ENCODE results near the gene PRDM11.

PRDM11 gene

GRCh38 chr11:45187375-45187774, 40.9 kb downstream of the PRDM11 start:
- no peak for DNase-seq (ENCODE audit: low read depth)

DNA sequence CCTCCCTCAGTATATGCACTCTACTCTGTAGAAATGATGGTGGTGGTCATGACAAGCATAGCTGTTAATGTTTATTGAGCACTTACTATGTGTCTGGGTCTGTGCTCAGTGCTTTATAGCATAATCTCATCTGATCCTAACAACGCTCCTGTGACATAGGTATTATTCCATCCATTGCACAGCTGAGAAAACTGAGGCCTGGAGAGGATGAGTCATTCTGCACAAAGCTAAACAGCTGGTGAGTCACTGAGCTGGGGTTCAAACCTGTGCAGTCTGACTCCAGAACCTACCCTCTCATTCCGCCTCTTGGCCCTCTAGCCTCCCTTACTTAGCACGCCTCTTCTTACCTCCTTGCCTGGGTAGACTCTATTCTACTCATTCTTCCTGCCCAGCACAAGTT, 41.7 kb downstream of the PRDM11 start:
- no peak overlapping the region for H3K4me3 ChIP-seq (ENCODE audit: low read depth, low read length)
- DNase-seq (ENCODE audit: low read depth) = no peak
- TF ChIP-seq, protein P1, sequence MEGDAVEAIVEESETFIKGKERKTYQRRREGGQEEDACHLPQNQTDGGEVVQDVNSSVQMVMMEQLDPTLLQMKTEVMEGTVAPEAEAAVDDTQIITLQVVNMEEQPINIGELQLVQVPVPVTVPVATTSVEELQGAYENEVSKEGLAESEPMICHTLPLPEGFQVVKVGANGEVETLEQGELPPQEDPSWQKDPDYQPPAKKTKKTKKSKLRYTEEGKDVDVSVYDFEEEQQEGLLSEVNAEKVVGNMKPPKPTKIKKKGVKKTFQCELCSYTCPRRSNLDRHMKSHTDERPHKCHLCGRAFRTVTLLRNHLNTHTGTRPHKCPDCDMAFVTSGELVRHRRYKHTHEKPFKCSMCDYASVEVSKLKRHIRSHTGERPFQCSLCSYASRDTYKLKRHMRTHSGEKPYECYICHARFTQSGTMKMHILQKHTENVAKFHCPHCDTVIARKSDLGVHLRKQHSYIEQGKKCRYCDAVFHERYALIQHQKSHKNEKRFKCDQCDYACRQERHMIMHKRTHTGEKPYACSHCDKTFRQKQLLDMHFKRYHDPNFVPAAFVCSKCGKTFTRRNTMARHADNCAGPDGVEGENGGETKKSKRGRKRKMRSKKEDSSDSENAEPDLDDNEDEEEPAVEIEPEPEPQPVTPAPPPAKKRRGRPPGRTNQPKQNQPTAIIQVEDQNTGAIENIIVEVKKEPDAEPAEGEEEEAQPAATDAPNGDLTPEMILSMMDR (IDR thresholded peaks at IDR 0.05; ENCODE audit: low read depth, low read length) = no peak
- TF ChIP-seq MYC (IDR thresholded peaks at IDR 0.05; ENCODE audit: low read depth, low read length) = no peak

More at GRCh38 chr11:45187375-45187774, 40.9 kb downstream of the PRDM11 start:
- no peak for TF ChIP-seq MYC (IDR thresholded peaks at IDR 0.05; ENCODE audit: low read depth, low read length)
- H3K4me3 ChIP-seq (ENCODE audit: low read depth, low read length) = no peak overlapping the region

GRCh38 chr11:45189230-45189629, 42.8 kb downstream of the PRDM11 start:
- TF ChIP-seq, protein P1 (IDR thresholded peaks at IDR 0.05; ENCODE audit: low read depth, low read length) = no peak
- TF ChIP-seq POLR2A (IDR thresholded peaks at IDR 0.05; ENCODE audit: extremely low read depth, insufficient read length) = no peak
- TF ChIP-seq MYC (IDR thresholded peaks at IDR 0.05; ENCODE audit: low read depth, low read length) = no peak
- TF ChIP-seq, protein P2, sequence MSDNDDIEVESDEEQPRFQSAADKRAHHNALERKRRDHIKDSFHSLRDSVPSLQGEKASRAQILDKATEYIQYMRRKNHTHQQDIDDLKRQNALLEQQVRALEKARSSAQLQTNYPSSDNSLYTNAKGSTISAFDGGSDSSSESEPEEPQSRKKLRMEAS (IDR thresholded peaks at IDR 0.05; ENCODE audit: low read depth, low read length) = no peak
- no peak for DNase-seq (ENCODE audit: low read depth)
- no peak overlapping the region for H3K4me3 ChIP-seq (ENCODE audit: low read depth, low read length)

DNA sequence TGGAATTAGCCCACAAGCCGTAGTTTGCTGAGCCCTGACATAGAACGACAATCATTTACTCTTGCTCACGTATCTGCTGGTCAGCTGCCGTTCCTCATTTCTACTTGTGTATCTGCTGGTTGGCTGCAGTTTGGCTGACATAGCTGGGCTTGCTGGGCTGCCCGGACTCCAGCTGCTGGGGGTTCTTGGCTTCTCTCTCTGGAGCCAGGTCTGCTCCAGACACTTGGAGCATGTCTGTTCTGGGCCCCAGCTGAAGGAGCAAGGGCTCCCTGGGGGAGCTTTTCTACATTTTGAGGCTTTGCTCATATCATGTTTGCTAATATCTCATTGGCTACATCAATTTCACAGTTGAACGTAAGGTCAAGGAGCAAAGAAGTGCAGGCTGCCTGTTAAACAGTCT, 47.3 kb downstream of the PRDM11 start:
- H3K4me3 ChIP-seq (ENCODE audit: low read depth, low read length) = no peak overlapping the region
- DNase-seq (ENCODE audit: low read depth) = no peak
- TF ChIP-seq, protein P2 (IDR thresholded peaks at IDR 0.05; ENCODE audit: low read depth, low read length) = no peak
- TF ChIP-seq MYC (IDR thresholded peaks at IDR 0.05; ENCODE audit: low read depth, low read length) (no peak), POLR2A (IDR thresholded peaks at IDR 0.05; ENCODE audit: extremely low read depth, insufficient read length) (no peak)
- TF ChIP-seq, protein P1 (IDR thresholded peaks at IDR 0.05; ENCODE audit: low read depth, low read length) = no peak

DNA sequence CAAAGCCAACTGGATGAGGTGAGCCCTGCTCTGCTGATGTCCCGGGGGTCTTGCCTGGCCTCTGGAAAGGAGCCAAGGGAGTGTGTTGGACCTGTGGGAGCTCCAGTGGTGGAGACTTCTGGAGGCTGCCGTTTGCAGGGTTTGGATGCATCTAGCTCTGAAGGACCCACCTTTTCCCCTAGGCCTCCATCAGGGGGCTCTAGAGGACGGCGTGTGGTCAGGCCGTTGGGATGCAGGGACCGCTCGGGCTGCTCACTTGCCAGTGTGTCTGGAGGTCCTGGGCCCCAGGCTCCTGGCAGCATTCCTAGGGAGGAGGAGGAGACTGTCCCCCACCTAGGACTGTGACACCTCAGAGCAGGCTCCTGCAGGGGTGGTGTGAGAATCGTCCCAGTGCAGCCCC, 58.3 kb downstream of the PRDM11 start:
- DNase-seq (ENCODE audit: low read depth) = no peak
- TF ChIP-seq POLR2A (IDR thresholded peaks at IDR 0.05; ENCODE audit: extremely low read depth, insufficient read length) (no peak), MYC (IDR thresholded peaks at IDR 0.05; ENCODE audit: low read depth, low read length) (no peak)
- TF ChIP-seq, protein P1 (IDR thresholded peaks at IDR 0.05; ENCODE audit: low read depth, low read length) = no peak
- TF ChIP-seq, protein P2 (IDR thresholded peaks at IDR 0.05; ENCODE audit: low read depth, low read length) = no peak

GRCh38 chr11:45205978-45206377, 59.5 kb downstream of the PRDM11 start:
- DNase-seq (ENCODE audit: low read depth) = no peak
- TF ChIP-seq, protein P2 (IDR thresholded peaks at IDR 0.05; ENCODE audit: low read depth, low read length) = no peak
- no peak for TF ChIP-seq POLR2A (IDR thresholded peaks at IDR 0.05; ENCODE audit: extremely low read depth, insufficient read length)
- TF ChIP-seq MYC (IDR thresholded peaks at IDR 0.05; ENCODE audit: low read depth, low read length) = no peak
- TF ChIP-seq, protein P1 (IDR thresholded peaks at IDR 0.05; ENCODE audit: low read depth, low read length) = no peak
- no peak overlapping the region for H3K4me3 ChIP-seq (ENCODE audit: low read depth, low read length)

More for the DNA sequence above, 58.3 kb downstream of the PRDM11 start:
- H3K4me3 ChIP-seq (ENCODE audit: low read depth, low read length) = no peak overlapping the region
